GM19463 (cell line): Measurements from ENCODE around the gene UNC5B.

Experiments
- ATAC-seq: cut with Tn5 transposase; IDR thresholded peaks from one replicate; pipeline ENCODE4 v1.9.1; 2021; ENCODE audit warnings: mild to moderate bottlenecking, moderate library complexity; ENCODE audit not compliant: unreplicated experiment

The UNC5B gene

GRCh38 chr10:71314694-71315225, 102.4 kb downstream of the UNC5B start:
- no peak for ATAC-seq

DNA sequence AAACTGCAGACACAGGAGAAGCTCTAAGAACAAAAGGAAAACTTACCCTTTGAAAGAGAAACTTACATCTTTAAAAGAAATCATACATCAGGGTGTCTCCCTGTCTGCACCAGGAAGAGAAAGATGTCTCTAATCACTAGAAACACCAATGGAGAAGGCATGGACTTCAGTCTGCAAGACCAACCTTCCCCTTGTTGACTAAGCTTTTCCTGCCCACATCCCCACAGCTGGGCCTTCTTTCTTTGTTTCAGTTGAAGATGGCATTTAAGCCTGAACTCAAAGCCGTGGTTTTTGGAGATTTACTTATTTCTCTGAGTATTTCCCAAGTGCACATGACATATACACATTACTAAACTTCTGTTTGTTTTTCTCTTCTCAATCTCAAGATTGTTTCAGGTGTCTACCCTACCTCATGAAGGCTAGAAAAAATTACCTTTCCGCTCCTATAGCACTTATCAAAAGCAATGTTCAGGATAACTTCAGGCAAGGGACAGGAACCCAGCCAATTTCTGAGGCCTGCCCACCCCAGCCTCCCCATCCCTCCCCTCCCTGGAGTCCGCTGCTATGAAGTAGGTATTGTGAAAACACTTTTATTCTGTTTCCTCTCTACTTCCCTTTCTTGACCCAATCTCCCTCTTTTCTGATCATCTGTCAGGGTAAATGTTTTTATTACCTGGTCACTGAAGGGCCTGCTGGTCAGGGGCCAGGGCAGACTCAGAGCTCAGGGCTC, 103.9 kb downstream of the UNC5B start:
- no peak for ATAC-seq

GRCh38 chr10:71316786-71317160, 104.4 kb downstream of the UNC5B start:
- no peak for ATAC-seq

DNA sequence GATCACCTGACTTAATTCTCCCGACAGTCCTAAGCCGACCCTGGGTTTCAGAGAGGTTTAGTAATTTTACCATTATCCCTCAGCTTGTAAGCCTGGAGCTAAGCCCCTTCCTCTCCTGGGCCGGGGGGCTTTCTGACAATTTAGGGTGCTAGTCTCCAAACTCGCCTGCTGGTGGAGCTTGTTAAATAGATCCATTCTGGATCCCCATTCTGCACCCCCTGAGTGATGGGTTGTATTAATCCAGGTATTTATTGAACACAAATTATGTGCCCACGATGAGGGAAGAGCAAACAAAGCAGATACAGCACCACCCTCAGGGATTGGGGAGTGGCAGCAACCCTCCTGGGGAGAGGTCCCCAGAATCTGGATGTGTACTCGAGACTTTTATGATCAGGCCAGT, 105.4 kb downstream of the UNC5B start:
- ATAC-seq = no peak

GRCh38 chr10:71319042-71319799, 106.9 kb downstream of the UNC5B start, which contains the start of gene SLC29A3:
SLC29A3 (plus strand) TSS chr10:71319259; CDS start chr10:71319310, 51 bp downstream.
- ATAC-seq = peak; percentile 78

GRCh38 chr10:71319800-71320392, 107.5 kb downstream of the UNC5B start:
- ATAC-seq = no peak

DNA sequence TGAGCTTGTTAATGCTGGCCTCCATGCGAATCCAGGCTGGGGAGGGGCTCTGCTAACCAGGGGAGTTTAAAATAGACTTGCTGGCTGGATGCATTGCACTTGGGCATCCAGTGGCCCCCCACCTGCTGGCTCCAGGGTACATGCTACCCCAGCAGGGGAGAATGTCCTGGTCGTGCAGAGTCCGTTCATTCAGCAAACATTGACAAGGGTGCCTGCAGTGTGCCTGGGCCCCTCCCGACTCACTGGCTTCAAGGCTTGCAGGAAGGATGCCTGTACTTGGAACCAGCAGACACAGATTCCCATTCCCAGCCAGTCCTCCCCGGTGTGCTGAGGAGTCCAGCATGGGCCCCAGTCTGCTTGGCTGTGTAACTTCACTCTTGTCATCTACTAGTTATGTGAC, 108.2 kb downstream of the UNC5B start:
- ATAC-seq = no peak

DNA sequence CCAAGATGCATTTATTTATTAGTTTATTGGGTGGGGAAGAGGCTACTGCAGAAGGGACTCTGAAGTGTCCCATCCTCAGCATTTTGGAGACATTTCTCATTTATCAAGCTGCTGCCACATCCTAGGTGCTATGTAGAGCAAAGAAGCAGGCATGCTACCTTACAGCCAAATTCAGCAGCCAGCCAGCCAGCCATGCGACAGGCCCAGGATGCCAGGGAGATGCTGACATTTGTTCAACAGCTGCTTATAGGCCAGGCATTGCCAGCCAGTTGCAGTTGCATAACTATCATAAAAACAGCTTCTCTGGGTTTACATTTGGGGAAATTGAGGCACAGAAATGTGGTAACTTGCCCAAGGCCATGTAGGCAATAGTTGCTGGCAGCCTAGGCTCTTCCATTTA, 109.0 kb downstream of the UNC5B start:
- no peak for ATAC-seq

- no peak for ATAC-seq
These were observed 111.0 kb downstream of the UNC5B start for GRCh38 chr10:71323407-71323806.

GRCh38 chr10:71324743-71325142, 112.4 kb downstream of the UNC5B start:
- ATAC-seq = no peak

DNA sequence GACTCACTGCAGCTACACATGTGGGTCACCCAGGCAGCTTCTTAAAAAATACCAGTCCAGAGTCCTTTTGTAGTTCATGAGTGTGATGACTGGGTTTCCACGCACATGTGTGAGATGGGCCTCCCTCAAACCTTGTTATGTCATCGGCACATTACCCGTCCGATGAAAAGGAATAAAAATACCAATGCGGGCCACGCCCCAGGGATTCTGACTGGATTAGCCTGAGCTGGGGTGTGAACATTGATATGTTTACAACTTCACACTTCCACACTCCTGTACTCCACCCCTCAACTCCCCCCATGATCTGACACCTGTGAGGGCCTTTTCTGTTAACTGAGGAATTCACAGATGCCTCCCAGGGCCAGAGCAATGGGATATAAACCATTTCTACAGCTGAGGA, 112.9 kb downstream of the UNC5B start:
- ATAC-seq = no peak

- no peak for ATAC-seq
These were observed 114.1 kb downstream of the UNC5B start for GRCh38 chr10:71326464-71326881.

GRCh38 chr10:71330789-71331404, 118.5 kb downstream of the UNC5B start:
- ATAC-seq = no peak

DNA sequence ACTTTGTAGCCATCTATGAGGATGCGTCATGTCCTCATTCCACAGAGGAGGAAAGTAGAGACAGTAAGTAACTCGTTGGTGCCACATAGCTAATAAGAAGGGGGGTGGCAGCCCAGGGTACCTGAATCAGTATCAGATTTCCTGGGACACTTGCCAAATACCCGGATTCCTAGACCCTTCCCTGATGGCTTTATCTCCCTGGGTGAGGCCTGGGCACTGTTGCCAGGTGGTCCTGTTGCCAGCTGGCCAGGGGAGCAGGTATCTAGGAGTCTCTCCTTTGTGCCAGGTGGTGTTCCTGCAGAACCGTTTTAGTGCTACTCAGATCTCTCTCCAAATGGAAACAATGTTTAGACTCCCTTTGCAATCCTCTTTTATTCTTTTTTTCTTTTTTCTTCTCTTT, 119.4 kb downstream of the UNC5B start:
- no peak for ATAC-seq

- no peak for ATAC-seq
These were observed 120.1 kb downstream of the UNC5B start for GRCh38 chr10:71332466-71332865.

GRCh38 chr10:71333129-71333887, 120.9 kb downstream of the UNC5B start:
- ATAC-seq = peak; percentile 89

DNA sequence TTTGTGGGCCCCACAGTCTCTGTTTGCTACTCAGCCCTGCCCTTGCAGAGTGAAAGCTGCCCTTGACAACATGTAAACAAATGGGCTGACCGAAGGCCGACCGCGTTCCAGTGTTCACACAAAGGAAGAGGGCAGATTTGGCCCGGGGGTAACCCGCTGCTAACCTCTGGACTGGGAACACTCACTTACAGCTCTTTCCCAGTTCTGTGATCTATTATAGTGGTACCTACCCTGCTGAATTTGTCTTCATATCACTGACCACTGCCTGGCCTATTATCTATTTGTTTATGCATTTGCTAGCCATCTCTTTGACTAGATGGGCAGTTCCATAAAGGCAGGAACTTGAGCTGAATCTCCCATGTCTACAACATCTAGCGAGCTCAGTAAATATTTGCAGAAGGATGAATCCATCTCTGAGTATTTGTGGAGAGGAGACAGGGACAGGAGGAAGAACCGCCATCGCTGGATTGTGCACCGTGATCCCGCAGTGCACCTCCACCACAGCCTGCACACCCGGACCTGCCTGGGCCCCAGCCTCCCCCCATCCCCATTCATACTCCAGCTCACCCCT, 121.9 kb downstream of the UNC5B start:
- ATAC-seq = no peak

- no peak for ATAC-seq
These were observed 122.9 kb downstream of the UNC5B start for GRCh38 chr10:71335173-71335708.

GRCh38 chr10:71336632-71337031, 124.3 kb downstream of the UNC5B start:
- ATAC-seq = no peak

DNA sequence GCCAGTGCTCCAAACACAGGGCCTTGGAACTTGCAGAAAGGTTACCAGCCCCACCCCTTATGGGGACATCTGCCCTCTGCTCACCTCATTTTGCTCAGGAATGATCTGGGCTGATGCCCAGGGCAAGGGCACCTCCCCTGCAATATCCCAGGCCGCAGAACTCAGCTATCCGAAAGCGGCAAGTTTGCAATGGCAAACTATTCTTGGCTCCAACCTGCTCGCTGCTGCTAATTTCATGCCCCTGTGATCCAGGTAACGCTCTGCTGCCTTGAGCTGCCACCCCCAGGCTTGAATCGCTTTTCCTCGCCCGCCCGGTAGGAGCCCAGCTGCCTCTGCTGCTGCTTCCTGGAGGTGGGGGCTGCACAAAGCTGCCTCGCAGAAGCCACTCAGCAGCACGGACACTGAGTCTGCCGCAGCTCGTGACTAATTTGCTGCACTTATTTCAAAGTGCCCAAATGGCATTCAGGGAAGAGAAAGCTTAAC, 124.9 kb downstream of the UNC5B start:
- no peak for ATAC-seq
